Coronary artery (tissue), 2 donors: ENCODE results near the gene PRRX1.

Source experiments
- DNase-seq: peaks from one replicate; pipeline ENCODE4 v3.0.0-alpha.2; 2017; ENCODE audit warnings: low spot score
- H3K27ac ChIP-seq, 2 donors: fragments of 200-600 bp; sonication (generic); one replicate each; pipeline ENCODE4 v1.5.1; 2016 to 2019
- H3K4me3 ChIP-seq: fragments of 200-600 bp; sonication (generic); 2 replicates; pipeline ENCODE4 v1.5.1; 2016; ENCODE audit warnings: mild to moderate bottlenecking, moderate library complexity
- CTCF ChIP-seq: fragments of 200-600 bp; sonication (generic); IDR thresholded peaks from one replicate; pipeline ENCODE4 v1.5.1; 2019; ENCODE audit warnings: antibody characterized with exemption

PRRX1 gene

GRCh38 chr1:170743083-170743482 is 79.2 kb downstream of the PRRX1 start:
- Histone ChIP-seq H3K27ac (no peak overlapping the region), H3K4me3 (no peak overlapping the region)
- no peak for TF ChIP-seq CTCF
- DNase-seq, result no peak

- no peak for TF ChIP-seq CTCF
- no peak overlapping the region for H3K27ac ChIP-seq
- H3K4me3 ChIP-seq, result no peak overlapping the region
- DNase-seq, result no peak
Observed at GRCh38 chr1:170749549-170749948, 85.6 kb downstream of the PRRX1 start.

- no peak for DNase-seq
- Histone ChIP-seq H3K27ac (no peak overlapping the region), H3K4me3 (no peak overlapping the region)
- no peak for TF ChIP-seq CTCF
Observed at GRCh38 chr1:170749959-170750358, 86.0 kb downstream of the PRRX1 start.

GRCh38 chr1:170755795-170756194 is 91.9 kb downstream of the PRRX1 start:
- H3K4me3 ChIP-seq, result no peak overlapping the region
- no peak overlapping the region for H3K27ac ChIP-seq
- DNase-seq, result no peak
- TF ChIP-seq CTCF, result no peak

GRCh38 chr1:170758992-170759391 is 95.1 kb downstream of the PRRX1 start:
- TF ChIP-seq CTCF, result no peak
- H3K4me3 ChIP-seq, result no peak overlapping the region
- no peak for DNase-seq

GRCh38 chr1:170765279-170765678 is 101.3 kb downstream of the PRRX1 start:
- no peak for DNase-seq
- Histone ChIP-seq H3K27ac (no peak overlapping the region), H3K4me3 (no peak overlapping the region)
- no peak for TF ChIP-seq CTCF

More at GRCh38 chr1:170758992-170759391, 95.1 kb downstream of the PRRX1 start:
- H3K27ac ChIP-seq, result no peak overlapping the region

GRCh38 chr1:170765712-170766330 is 101.9 kb downstream of the PRRX1 start:
- Histone ChIP-seq H3K4me3 (no peak overlapping the region), H3K27ac (no peak overlapping the region)
- peak; percentile 49 for TF ChIP-seq CTCF
- DNase-seq, result no peak
